NCI-H2029 treated with DMSO at 0.1 percent for 48 hours (cell line): ENCODE data around the gene STAT4.
A peak's percentile ranks its signal among the peaks of the same experiment; 100 is the strongest.

Experiments
- DNase-seq: peaks from one replicate; lab custom pipeline; 2025; lab: John Stamatoyannopoulos, UW

The STAT4 gene

GRCh38 chr2:191041418-191042161 is 109.2 kb downstream of the STAT4 start:
- no peak for DNase-seq

- no peak for DNase-seq
These were observed 111.2 kb downstream of the STAT4 start for GRCh38 chr2:191039616-191040015.

- no peak for DNase-seq
These were observed 112.1 kb downstream of the STAT4 start for GRCh38 chr2:191038741-191039140.

- DNase-seq, result no peak
These were observed 112.5 kb downstream of the STAT4 start for GRCh38 chr2:191038241-191038725.

GRCh38 chr2:191037351-191037750 is 113.4 kb downstream of the STAT4 start:
- no peak for DNase-seq

GRCh38 chr2:191036363-191036762 is 114.4 kb downstream of the STAT4 start:
- no peak for DNase-seq

DNA sequence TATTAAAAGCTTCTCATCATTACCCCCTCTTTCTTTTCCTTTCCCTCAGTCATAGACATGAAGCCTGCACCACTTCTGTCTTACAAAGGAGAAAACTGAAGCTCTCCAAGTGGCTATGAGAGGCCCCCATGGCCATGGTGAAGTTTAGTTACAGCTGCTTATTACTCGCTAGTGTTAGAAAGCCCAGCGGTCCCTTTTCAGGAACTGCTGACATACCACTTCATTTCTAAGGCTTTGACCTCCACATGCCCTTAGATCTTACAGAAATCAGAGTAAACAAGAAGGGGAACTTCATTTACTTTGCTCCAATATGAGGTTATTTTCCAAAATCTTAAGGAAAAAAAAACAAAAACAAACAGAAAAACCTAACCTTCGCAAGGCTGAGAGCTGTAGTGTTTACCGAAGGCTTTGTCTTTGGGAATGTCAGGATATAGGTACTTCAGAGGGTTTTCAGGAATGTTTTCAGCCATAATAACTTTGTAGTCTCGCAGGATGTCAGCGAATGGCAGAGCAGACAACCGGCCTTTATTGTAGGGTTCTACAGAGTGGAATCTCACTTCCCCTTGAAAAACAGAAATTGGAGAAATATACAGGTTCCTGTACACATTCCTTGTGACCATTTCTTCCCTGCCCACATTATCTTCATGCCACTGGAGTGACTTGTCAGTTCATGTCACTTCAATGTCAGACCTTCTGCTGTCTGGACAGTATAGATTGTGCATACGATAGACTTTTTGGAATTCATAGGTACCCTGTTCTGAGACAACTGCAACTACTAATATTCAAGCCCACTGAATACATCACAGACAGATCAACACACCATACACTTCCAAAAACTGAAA is 118.0 kb downstream of the STAT4 start:
- peak; percentile 11 for DNase-seq

- no peak for DNase-seq
These were observed 119.5 kb downstream of the STAT4 start for GRCh38 chr2:191031256-191031655.

DNA sequence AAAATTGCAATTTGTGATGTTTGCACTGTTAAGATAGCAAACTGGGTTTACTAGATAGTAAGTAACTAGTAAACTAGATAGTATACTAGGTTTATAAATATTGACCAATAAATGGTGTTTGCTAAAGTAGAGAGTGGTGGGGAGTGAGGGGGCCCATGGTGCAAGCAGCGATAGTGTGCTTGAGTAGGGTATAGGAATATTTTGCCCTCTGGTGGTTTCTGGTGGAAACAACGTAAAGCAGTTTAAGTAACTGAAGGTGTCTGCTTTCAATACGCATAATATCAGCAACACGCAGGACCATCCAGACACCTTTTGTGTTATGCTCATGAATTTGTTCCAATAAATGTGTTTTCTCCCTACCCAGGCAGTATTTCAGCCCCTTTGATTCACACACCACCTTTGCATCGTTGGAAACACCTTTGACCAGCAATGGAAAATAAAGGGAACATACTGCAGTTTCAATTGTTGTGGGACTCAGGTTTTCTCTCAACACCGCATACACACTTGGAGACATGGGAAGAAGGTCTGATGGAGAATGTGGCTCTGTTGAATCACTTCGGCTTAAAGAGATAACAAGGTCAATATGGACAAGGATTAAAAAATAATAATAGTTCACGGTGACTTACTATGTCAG is 120.2 kb downstream of the STAT4 start:
- DNase-seq, result peak; percentile 25

DNA sequence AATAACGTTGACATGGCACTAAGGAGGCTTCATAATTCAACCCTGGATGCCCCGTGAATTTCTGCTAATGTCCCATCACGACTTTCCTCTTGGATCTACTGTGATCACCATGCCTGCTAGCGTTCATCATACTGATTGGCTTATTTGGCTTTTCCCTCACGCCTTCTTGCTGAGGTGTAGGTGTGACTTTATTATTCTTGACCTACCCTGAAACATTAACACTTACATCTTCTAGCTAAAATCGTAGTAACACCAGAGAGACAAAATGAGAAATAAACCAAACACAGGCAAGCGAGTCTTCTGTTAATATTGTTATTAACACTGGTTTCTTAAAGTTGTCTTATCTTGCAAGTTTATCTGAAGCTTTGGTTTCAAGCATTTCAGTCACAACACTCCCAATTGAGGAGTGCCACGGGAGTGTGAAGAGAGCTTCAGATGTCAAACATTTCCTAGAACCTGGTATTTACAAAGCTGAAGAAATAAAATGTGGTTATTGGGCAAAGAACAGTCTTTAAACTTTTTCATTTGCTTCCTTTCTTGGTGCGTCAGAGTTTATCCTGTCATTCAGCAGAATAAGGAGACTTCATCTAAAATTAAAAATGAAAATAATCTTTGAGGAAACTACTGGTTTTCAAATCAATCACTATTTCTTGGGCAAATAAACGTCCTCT is 121.4 kb downstream of the STAT4 start:
- DNase-seq, result no peak

DNA sequence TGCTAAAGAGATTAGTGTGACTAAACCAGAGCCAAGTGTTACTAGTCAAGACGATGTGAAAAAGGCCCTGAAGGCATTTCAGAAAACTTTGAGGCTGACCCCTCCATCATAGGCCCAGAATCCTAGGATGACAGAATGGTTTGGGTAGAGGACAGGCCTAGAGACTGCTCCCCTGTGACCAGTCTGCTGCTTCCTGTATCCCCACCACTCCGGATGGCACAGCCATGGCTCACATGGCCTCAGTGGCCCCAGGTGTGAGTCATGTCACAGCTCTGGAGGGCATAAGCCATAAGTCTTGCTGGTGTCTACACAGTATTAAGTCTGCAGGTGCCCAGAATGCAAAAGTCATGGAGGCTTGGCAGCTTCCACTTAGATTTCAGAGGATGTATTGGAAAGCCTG is 124.4 kb downstream of the STAT4 start:
- DNase-seq, result no peak

GRCh38 chr2:191025135-191025534 is 125.7 kb downstream of the STAT4 start:
- no peak for DNase-seq

DNA sequence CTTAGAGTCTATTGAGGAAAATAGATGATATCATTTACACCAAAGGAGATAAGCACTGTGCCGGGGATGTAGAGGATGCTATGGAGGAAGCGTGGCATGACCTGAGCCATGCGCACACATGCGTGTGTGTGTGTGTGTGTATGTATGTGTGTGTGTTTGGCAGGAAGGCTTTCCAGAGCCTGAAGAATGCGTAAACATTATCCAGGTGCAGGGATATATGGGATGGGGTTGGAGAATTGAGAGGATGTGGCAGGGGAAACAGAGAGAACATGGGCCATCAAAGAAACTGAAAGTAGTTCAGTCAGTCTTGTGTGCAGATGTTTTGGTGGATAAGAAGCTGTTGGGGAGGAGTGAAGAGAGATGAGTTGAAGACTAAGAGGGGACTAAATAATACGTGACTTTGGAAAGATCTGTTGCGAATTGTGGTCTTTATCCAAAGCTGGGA is 127.5 kb downstream of the STAT4 start:
- no peak for DNase-seq

- DNase-seq, result no peak
These were observed 129.9 kb downstream of the STAT4 start for GRCh38 chr2:191020742-191021381.

DNA sequence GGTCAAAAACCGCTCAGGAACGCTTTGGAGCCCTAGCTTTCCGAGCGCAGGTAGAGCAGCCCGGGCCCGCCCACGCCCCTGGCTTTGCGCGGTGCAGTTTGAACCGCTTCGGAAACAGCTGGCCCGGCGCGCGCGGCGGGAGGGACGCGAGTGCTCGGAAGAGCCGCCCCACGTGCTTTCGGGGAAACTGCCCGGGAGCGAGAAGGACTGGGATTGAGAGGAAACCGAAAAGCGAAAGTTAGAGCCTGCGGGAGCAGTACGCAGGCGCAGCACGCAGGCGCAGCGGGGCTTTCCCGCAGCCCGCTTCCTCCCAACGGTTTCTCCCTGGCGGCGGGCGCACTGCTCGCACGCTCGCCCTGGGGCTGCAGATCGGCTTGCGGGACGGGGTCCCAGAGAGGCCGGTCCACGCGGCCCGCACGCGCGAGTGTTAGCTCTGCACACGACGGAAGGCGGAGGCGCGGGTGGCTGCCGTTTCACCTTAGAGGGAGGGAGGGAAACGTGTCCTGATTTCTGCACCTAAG is 130.5 kb downstream of the STAT4 start:
- DNase-seq, result peak; percentile 79

DNA sequence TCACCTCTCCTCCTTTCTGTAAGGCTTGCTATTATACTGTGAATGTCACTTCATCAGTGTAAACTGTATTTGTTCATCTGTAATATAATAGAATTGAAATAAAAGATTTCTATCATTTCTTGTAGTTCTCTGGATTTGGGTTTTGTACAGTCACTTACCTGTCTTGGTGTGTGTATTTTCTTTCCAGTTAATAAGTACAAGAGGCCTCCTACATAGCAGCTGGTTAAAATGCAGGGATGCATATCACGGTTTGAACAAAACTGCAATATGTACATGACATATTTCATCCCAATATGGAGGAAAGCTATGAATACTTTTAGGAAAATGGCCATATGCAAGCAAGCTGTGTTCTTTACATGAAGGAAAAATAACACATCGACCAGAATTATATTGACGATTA is 131.4 kb downstream of the STAT4 start:
- no peak for DNase-seq

GRCh38 chr2:191018643-191019119 is 132.1 kb downstream of the STAT4 start:
- no peak for DNase-seq

DNA sequence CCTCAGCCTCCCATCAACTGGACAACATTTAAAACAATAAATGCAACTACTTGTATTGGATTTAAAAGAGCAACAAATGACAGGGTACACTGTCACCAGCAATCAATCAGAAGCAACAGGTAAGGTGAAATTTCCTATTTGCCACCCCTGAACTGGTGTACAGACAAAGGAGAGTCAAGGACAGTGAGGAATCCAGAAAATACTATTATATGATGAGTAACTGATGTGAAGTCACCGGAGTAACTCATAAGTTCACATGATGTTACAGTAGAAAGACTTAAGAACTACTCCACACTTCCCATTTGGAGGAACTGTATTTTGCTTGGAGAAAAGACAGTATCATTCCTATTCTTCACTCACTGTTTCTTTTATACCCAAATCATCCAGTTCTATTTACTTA is 132.7 kb downstream of the STAT4 start:
- DNase-seq, result no peak

GRCh38 chr2:191015831-191016230 is 135.0 kb downstream of the STAT4 start:
- no peak for DNase-seq

GRCh38 chr2:191015239-191015638 is 135.6 kb downstream of the STAT4 start:
- DNase-seq, result no peak

DNA sequence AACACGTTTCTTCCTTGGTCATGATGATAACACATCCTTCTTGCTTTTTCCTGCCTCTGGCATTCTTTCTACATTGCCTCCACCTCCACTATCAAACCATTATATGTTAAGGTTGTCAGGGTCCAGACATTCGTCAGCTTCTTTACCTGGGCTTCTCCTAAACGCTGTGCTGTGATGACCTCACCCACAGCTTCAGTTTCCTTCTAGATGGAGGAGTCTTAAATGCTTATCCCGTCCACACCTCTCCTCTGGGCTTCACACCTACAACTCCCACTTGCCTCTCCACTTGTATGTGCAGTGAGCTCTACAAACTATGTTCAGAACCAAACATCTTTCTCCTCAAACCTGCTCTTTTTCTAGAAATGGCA is 136.2 kb downstream of the STAT4 start:
- no peak for DNase-seq
